Endometrial microvascular endothelial cells (primary cell): ENCODE data around the gene YY2. TPM values are rescaled to one million over a fixed set of nuclear protein-coding genes. Genes with fewer than 3 reads are reported as not detected.
"Not testable (repeated sequence)": the region's sequence is repeated elsewhere in the genome, so short reads cannot be mapped to it uniquely, and the experiment has no call there.

Experiments
- in situ Hi-C: cut with HindIII; loops from 2 replicates; pipeline ENCODE4 v1.10.0; 2017; ENCODE audit warnings: low sequenced_read_pairs, low pct_unique_long_range_greater_than_20kb; ENCODE audit errors: inconsistent ontology term
- total RNA-seq: library from RNA; depleted of rRNA; stranded (reverse); fragments of >200 nt; gene quantifications from one replicate; pipeline ENCODE4 v1.2.3, GENCODE V29; 2015; ENCODE audit errors: inconsistent ontology term

Gene YY2
- total RNA-seq, 1 donor from 2014 or later, result 0.19 TPM

DNA sequence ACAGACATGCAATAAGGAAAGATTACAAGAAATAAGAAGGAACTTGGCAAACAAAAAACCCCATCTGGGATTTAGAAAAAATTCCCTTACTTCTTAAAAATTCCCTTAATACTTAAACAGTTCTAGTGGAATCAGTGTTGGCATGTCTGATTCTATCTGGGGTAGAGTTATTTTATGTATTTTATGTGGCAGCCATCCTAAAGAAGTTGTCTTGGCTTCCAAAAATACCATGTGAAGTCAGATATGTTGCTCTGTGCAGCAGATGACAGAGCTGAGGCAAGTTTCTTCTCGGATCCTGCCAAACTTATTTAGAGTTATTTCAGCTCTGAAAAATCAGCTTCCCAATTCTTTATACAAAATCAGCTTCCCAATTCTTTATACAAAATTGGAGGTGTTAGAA is 14.7 kb downstream of the YY2 start:
- in situ Hi-C loops, result no loop called here

DNA sequence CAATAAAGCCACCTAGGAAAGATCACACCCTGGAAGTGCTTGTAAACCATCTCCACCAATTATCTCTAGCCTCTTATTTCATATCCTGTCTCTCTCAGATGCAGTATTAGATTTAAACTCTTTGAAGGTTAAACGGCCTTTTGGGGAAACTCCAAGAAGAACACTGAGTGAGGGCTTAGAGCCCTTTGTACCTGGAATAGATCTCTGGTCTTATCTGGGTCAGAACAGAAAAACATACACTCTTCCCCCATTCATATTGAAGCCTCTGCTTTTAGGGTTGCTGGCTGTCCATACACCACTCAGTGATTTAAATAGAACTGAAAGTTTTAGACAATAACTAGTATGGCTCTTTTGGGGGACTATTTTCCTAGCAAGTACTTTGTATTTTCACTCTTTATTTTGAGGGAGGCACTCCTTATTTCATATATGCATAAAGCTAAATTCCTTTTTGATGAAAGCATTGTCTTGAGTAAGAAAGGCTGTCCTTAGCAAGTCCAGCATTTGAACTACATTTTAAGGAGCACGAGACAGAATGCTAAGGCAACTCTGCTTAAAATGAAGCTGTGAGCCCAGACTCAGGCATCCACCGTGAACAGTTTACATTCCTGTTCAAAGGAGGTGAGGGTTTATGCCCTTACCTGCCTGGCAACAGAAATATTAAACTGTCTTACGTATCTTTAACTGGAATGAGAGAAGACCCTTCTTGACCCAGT is 17.4 kb downstream of the YY2 start:
- in situ Hi-C loops, result no loop called here

DNA sequence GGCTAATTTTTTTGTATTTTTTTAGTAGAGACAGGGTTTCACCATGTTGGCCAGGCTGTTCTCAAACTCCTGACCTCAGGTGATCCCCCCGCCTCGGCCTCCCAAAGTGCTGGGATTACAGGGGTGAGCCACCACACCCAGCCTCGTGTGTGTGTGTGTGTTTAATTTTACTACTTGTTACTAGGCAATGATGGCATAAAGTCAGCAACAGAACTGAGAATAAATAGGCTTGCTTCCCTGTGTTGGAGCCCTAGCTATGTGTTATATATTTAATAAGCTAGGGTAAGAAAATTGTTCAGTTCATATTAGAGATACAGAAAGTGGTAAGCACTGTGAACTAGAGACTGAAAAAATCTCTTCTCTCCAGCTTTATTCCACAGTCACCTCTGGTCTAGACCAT is 18.4 kb downstream of the YY2 start:
- in situ Hi-C loops, result not testable (repeated sequence)

DNA sequence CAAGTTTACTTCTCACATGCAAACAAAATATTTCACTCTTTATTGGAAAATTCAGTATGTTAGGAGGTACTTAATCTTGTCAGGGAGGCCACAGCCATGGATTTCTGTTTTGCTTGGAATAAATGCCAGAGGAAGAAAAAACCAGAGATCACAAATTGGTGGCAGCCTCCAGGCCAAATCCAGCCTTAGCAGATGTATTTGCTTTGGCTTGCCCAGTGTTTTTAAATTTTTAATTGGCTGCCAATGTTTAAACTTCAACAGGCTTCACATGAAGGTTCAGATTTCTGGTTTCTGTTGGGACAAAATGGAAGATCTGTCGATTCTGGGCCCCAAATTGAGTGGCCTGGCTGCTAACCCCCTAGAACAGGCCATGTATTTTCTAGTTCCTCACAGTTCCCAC is 19.2 kb downstream of the YY2 start:
- in situ Hi-C loops, result no loop called here

DNA sequence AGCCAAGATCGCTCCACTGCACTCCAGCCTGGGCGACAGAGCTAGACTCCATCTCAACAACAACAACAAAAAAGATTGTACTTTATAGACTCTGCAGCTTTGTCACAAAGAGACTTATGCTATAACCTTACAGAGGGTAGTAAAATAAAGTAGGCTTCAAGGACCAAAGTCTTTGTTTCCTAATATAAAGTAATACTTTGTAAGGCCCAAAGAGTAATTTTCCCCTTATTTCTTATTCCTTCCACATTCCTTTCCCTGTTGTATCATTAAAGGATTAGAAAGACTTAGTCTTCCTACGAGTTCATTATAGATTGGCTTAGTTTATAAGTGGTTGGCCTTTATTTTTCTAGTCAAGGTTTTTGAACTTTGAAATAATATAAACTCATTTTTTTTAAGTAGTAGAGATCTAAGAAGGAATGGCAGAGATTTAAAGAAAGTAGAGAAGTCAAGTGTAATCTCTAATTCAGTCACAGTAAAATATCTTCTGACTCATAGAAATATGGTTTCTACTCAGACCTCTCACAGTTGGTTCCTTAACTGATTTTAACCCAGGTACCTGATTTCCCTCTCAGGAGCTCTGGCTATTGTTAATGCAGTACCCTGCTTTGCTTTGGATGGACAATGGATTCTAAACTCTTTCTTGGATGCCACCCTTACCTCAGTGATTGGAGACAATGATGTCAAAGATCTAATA is 26.2 kb downstream of the YY2 start:
- in situ Hi-C loops, result no loop called here

DNA sequence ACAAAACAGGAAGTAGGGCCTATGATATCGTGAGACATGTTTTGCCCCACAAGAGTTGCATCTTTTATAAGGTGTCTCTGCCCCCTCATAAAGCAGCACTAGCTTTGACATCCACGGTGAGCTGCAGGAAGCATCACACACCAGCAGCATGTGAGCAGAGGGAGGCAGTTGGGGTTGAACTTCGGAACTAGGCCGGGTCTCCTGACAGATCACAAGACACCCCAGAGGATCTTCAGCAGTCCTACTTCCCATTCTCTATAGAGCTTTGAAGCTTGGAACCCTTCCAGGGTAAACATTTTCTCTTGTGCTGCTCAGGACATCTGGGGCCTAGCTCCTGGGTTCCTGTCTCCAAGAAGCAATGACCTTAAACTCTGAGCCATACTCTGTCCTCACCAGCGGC is 27.5 kb downstream of the YY2 start:
- in situ Hi-C loops, result no loop called here

DNA sequence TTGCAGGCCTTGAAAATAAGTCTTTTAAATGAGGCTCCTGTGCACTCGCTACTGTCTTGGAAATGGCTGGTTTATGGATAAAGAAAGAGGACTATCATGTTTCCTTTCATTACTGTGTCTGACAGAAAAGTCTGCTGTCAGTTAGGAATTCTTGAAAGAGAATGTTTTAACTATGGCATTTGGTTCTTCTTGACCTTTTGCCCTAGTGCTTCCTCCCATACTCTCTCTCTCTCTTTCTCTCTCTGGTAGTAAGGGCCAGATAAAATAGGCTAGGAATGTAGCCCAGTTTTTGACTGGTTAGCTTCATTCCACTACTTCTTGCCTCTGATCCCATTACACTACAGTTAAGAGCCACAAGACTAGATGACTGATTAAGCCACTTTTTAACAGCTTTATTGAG is 29.8 kb downstream of the YY2 start:
- in situ Hi-C loops, result no loop called here

DNA sequence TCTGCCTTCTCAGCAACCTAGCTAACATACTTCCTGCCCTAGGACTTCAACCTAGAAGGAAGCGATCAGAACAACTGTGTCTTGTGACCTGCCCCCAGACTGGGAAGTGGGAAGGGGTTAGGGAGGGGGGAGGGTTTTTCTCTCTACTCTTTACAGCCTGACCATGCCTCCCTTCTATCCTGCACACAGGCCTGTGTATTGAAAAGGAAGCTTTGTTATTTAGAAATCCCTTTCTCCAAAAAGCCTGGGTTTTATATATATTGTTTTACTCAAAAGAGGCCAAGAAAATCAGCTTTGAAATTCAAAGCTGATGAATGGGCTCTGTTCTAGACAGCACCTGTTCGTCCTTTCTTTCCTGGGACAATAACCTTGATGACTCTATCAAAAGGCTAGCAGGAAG is 49.5 kb downstream of the YY2 start:
- in situ Hi-C loops, result no loop called here

DNA sequence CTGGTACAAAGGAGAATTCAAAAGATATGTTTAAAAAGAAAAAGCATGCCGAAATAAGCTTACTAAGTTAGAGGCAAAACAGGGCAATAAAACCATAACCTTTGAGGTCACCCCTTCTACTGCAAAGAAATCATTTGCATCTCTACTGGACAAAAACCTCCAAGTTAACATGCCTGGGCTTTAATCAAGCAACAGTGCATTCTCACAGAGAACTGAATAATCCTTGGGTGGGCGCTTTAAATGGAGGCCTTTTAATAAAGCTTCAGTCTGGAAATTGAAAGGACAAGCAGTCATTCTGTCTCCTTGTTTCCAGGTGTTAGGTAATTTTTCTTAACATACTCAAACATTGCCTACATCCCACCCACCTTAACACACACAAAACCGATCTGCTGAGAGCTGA is 50.2 kb downstream of the YY2 start:
- in situ Hi-C loops, result no loop called here

DNA sequence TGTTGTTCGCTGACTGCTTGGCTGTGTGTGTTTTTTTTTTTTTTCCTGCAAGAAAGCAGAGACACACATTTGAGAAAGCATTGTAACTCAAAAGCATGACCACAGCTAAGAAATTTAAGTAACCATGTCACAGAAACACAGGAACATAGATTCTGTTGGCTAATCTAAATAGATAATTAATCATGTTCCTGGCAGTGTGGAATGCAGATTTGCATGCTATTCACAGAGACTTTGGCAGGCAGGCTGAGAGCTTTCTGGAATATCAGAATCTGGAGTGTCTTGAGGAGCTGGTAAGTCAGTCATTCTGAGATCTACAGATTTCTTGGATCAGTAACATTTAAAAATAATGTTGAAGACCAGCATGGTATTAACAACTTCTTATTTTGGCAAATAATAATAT is 51.5 kb downstream of the YY2 start:
- in situ Hi-C loops, result no loop called here

Other genes with a start within 250 kb of the YY2 start
- gene KLHL34, start 197.7 kb upstream of the YY2 start, total RNA-seq, result not detected
- not detected for gene SMPX, start 97.9 kb upstream of the YY2 start, total RNA-seq
- gene MBTPS2, start 16.4 kb upstream of the YY2 start, total RNA-seq, result 11.7 TPM
- gene SMS, start 84.7 kb downstream of the YY2 start, total RNA-seq, result 152 TPM
- under 0.01 TPM for gene PHEX, start 176.3 kb downstream of the YY2 start, total RNA-seq